GM19452 (cell line): ENCODE results near the gene DCST1.

Source experiments
- ATAC-seq: cut with Tn5 transposase; IDR thresholded peaks from one replicate; pipeline ENCODE4 v1.9.1; 2021; ENCODE audit not compliant: unreplicated experiment

The DCST1 gene

DNA sequence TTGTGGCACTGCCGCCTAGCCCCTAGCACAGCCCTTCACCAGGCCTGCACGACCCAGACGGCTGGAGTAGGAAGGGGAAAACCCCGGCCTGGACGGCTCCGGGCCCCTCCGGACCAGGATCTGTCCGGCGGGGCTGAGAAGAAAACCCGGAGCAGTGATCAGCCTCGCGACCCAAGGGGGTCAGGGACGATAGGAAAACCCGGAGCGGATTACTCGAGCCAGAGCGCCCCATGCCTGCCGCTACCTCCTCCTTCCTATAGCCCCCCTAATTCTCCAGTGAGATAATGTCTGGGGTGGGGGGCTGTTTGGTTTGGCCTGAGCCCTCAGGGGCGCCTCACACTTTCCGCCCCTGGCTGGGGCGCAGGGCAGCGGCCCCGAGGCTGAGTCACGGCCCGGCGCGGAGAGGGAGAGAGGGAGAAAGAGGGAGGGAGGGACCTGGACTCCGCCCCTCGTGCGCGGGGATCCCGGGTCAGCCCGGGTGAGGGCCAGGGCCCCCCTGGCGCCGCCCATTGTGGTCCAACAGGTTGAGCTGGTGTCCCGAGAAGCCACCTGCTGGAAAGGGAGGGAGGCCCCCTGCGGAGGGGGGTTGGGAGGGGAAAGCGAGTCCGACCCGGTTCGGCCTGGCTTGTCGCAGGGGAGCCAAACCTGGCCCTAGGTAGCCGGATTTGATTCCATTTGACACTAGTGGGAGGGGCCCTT, 32.7 kb upstream of the DCST1 start:
- peak; percentile 47 for ATAC-seq

DNA sequence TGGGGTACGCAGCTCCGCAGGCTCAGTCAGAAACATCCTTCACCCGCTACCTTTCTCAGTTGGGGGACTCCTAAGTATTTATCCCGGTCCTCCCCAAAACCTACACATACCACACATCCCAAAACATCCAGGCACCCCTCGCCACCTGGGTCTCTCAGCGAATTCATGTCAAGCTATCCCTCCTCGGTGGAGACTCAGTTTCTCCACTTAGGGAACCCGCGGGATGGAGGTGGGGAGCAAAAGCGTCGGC, 32.3 kb upstream of the DCST1 start:
- ATAC-seq: no peak

DNA sequence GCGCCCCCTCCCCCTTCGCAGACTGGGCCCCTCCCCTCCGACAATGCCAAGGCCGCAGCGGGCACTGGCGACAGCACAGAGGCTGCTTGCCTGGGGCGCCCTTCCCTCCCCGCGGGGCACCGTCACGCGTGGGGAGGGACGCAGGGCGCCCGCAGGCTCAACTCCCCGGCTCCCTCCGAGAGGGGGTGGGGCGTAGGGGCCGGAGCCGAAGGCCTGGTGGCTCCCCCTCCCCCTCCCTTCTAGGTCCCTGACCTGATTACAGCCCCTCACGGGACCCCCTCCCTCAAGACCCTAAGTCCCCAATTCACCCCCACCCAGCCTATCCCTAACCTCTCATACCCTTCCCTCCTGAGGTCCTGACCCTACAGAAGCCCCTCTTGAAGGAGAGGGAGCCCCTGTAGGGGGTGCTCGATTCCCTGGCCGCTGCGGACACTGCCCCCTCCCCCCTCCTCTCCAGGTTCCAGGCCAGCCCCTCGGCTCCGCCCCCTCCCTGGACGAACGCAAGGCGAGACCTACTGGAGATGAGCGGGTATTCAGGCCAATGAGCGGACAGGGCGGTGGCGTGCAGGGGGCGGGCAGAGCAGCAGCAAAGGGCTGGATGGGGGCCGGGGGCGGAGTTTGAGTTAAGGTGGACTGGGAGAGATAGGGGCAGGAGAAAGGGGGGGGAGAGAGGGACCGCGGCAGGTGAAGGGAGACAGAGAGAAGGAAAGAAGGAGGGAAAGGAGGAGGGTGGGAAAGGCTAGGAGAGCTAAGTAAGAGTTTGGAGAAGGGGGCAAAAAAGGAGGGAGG, 31.8 kb upstream of the DCST1 start:
- ATAC-seq: peak; percentile 52

DNA sequence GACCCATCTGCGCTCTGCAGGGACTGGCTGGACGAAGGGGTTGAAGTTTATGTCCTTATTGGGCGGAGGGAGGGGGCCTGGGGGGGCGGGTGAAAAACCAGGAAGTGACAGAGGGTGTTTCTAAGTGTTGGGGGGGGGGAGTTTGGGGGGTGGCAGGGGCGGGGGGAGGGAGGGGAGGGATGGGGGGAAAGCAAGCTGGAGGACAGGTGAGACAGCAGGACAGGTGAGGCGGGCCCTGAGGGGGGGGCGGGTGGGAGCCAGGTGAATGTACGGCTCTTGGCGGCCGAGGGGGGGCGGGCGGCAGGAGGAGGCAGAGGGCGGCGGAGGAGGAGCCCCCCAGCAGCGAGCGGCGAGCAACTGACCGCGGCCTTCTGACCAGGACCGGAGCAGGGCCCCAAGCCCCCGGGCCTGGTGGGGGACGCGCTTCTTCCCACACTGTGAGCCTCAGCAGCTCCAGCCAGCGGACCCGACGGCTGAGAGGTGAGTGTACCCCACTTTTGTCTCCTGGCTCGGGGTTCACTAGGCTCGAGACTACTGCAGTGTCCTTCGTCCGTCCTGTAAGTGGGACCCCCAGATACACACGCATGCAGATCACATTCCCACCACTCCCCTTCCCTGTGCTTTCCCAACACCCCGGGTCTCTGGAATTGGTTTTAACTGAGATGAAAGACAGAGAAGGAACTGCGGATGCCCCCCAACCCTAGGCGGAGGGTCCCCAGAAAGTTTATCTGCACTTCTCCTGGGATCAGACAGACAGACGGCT, 31.0 kb upstream of the DCST1 start, which contains the start of gene ZBTB7B:
Gene ZBTB7B, plus strand, starts transcription at position 339 of the 763 bp plus-strand sequence. CDS start 11,859 bp downstream, outside the sequence.
- ATAC-seq: no peak

DNA sequence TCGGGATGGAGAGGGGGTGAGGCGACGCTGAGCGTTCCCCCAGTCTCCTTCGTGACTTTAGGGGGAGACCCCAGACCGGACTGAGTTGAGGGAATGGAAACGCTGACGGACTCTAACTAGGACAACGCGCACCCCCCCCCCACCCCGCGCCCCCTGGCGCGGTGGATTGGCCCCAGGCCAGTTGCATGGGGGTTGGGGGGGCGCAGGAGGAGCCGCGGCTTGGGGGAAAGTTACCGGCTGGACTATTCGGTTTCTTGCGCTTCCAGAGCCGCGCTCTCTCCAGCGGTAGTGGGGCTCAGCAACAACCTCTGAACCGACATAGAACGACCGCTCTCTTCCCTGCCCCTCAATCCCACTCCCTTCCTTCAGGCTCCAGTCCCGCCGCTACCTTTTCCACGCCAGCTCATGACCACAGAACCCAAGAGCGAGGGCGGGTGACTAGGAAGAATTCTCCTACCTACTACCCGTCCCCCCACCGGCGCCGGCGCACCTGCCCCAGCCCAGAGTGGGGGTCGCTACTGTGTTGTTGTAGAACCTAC, 30.3 kb upstream of the DCST1 start:
- no peak for ATAC-seq

DNA sequence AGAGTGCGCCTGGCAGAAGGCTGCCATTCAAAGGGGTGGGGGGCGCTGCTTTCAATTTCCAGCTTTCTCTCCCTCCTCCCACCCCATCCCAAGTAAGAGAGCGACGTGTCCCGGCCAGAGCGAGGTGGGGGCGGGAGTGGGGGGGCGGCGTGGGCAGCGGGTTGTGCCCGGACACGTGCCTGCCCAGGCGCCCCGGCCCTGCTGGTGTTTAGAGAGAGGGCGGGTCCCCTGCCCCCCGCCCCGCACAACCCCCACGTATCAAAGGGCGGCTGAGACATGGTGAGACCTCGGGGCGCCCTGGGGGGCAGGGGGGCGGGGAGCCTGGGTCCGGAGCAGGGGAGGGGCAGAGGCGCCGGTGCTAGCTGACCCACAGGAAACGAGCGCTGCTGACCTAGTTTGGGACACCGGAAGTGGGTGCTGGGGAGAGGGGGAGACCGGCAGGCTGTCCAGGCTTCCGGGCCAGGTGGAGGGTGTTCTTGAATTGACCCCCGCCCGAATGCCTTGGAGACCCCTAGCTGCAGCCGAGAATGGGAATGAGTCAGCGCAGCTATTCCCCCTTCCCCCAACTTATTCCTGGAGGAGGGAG, 29.8 kb upstream of the DCST1 start:
- ATAC-seq: no peak

DNA sequence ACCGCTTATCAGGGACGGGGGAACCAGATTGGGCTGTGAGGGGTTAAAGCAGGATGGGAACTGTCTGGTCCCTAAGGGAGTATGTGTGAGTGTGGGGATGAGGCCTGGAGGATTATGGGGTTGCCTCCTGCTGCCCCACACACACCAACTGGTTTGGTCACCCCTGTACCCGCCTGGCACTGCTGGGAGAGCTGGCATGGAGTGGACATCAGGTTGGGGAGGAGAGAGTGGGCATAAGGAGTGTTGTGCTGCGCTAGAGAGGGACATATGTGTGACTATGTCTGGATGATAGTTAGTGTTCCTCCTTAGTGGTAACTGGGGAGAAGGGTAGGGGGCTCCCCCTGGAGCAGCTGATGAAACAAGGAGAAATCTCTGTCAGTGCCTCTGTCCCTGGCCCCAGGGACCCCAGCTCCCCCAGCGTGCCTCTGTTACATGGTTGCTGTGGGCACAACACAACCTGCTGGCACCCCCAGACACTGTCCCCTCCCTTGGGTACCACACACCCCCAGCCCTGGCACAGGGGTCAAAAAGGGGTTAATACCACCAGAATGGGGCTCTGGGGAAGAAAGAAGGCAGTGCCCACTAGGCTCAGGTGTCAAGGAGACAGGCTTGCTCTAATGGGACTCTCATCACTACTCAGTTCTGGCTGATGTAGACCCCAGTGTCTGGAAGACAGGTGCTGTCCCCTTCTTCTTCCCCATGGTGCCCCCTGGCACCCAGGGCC, 29.1 kb upstream of the DCST1 start:
- no peak for ATAC-seq

DNA sequence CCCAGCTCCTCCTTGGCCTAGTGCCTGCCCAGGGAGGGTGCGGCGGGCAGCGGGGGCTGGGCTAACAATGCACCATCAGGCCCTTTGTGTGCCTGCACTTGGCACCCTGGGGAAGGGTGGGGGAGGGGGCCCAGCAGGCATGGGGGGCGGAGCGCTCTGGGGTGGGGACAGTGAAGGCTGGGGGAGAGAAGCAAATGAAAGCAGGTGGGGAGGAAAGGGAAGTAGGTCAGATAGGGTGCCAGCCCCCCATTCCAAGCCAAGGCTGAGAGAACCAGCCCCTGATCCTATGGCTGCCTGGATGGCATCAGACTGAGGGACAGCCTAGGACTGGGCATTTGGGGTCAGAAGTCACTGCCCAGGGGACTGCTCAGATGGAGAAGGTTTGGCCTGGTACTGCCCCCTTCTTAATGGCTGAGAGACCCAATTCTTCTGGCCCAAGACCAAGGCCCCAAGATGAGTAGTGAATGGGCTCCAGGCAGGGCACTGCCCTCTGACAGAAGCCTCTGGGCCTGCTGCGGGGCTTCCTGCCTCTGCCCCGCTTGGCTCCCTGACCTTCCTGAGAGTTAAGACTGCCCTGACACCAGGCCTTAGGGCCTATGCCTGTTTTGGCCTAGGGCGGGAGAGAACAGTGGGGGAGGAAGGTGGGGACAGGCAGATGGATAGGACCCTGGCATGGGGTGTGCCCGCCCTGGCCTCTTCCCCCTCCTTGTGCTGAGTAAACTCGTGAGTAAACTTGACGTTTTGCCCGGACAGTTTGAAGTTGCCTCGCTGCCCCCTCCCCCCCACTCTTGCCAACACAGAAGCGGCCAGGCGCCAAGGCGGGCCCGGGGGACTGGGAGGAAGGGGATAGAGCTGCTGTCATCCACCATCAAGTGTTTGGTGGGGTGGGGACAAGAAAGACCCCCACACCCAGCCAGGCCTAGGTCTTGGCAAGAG, 28.3 kb upstream of the DCST1 start:
- no peak for ATAC-seq

DNA sequence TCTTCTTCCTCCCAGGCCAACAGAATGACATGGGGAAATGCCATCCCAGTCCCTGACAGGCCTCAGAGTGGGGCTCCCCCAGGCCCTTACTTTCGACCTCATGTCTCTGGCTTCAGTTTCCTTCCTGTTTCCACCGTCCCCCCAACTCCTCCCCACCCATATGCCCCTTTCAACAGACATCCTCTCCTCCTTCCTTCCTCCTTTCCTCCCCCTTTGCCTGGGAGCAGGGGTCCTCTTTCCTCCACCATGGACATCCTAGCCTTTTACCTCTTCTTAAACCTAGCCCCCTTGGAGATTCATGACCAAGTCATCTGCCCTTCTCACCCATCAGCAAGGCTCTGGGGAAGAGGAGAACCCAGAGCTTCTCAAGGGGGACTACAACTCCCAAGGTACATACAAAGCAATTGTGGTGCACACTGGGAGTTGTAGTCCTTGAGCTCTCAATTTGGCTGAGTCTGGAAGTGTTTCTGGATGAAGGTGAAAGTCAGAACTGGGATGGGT, 27.0 kb upstream of the DCST1 start:
- no peak for ATAC-seq

DNA sequence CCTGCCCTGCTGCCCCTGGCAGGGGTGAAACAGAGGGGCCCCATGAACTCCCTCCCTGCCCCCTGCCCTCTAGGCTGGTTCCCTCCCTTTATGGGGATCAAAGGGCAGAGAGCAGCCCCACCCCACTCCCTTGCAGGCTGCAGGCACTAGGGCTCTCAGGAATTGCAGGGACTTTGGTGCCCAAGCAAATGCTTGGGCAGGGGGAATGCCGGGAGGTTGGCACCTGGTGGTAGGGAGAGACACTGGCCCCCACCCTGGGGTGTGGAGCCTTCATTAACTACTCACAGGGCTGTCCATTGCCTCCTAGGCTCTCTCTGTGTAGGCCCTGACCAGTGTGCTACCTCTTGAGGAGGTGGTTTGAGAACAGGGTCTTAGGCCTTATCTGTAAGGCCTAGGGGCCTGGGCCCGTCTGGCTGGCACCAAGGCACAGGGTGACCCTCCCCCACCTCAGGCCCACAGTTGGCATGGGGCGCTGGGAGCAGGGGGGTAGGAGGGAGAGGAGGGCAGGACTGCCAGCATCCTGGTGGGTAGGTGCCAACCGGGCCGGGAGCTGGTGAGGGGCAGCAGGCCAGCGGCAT, 26.3 kb upstream of the DCST1 start:
- no peak for ATAC-seq

DNA sequence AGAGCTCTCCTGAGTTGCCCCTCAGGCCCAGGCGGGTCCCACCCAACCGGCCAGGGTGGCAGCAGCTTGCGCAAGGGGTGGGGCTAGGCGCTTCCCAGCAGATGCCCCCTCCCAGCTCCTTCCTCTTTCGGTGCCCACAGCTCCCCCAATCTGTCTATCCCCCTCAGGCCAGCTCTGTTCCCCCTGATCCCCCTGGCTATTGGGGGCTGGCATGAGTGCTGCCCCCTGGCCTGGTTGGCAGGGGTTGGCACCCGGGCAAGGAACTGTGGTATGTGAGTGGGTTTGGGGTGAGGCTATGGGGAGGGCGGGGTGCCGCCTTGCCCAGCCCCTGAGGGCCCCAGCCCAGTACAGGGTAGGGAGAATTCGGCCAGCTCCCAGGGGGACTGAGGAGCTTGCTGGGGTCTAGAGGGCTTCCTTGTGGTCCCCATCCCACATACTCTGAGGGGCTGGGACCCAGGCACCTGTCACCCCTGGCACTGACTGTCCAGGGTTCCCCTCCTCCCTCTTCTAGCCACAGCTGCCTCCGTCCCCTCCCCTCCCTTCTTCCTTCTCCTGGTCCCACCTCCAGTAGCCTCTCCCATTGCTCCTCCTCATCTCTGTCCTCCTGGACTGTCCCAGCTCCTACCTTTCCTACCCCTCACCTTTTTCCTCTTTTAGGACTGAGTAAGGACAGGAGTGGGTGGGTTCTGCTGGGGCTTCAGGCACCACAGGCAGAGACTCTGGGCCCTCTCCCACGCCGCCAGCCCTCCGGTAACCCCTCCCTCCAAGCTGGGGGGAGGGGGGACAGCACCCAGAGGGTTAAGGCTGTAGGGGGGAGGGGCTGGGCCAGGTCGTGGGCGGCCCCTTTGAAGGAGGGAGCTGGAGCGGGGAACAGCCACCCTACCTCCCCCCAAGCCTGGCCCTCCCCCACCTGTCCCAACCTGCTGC, 25.3 kb upstream of the DCST1 start:
- ATAC-seq: no peak

DNA sequence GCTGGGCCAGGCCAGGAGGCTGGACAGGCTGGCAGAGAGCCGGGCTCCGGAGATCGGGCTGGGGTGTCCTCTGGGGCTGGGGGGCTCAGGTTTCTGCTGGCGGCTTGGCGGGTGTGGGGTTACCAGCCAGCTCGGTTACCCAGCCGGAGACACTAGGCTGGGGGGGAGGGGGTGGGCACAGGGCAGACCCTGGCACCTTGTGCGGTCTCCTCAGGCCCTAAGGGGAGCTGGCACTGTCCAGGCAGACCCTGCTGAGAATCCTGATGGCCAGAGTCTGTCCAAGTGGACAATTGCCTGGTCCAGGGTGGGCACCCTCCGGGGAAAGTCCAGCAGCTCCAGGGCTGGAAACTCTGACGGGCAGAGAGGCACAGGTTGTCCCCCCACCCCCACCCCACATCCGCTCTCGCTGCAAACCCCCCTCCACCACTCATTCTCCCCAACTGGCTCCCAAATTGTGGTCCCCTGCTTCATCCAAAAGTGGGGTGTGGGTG, 24.4 kb upstream of the DCST1 start:
- no peak for ATAC-seq

DNA sequence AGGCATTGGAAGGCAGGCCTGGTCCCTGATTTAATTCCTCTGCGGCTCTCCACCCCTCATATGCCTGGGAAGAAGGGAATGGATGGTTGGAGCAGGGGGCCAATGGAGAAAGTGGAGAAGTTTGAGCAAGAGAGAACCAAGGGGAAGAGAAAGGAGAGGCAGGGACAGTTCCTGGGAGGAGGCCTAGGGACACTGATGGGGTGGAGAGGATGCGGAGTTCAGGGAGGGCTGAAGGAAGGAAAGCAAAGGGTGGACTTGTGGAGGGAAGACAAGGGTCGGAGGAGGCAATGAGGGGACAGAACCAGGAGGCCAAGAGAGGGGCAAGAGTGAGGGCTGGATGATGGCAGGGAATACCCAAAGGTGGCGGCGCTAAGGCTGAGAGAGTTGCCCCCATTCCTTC, 23.9 kb upstream of the DCST1 start:
- ATAC-seq: no peak

DNA sequence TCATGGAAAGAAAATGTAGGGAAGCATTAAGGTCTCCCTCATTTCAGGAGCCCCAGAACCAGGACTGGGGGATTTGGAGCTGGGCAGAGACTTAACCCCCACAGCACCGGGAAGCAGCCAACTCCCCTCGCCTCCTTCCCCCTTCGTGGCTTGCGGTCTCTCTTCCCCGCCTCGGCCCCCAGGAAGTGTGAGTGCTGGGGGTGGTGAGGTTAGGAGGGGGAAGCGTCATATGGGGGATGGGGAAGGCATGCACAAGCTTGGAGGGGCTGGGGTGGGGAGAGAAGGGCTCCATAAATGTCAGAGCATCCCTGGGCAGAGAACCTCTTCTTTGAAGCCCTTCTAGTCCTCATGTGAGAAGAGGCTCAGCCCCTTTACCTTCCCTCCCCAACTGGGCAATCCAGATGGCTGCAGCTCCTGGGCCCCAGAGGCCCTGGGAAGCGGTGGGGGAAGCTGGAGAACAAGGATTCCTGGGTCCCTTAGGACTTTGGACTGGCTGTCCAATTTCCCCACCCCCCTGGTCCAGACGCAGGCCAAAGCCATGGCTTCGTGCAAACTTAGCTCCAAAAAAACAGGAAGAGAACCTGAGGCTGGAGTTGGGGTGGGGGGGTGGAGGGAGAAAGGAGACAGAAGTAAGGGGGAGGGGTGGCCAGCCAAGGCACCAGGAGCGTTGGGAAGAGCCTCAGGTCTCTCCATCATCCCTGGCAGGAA, 23.3 kb upstream of the DCST1 start:
- no peak for ATAC-seq

DNA sequence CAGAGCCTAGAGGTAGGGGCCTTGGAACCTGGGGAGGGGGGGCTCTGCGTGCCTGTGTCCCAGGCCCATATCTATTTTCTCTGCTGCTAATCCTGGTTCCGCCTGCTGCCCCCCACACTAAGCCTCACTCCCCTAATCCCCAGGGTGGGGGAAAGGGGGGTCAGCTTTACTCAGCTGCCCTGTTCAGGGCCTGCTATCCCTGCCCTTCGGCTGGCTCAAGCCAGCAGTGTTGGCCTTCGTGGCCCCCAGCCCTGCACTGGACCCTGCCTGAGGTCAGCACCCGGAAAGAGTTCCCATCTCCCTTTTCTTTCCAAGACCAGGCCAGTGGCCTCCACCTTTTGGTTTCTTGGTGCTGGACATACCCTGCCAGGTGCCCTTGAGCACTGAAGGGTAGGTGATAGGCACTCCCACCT, 22.6 kb upstream of the DCST1 start:
- no peak for ATAC-seq

DNA sequence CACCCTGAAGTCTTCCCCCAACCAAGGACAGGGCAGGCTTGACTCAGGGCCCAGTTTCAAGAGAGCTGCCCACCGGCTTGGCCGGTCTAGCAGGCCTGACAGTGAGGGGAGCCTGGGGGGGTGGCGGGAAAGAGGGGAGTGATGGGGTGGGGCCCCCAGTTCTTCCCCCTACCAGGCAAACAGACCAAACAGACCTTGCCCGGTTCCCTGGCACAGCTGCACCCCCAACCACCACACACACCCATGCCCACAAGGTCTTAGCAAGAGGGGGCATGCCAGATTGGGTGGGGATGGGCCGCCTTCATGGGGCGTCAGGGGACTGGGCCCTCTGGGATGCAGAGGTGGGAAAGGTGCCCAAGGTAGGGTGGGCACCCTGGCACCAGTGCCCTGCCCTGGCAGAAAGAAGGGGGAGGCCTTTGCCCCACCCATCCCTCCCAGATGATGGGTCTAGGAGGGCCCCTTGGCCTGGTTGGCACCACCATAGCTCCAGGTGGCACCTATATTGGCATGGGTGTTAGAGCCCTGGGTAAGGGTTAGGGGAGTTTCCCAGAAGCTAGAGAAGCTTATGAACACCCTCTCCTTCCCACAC, 22.1 kb upstream of the DCST1 start:
- ATAC-seq: no peak

DNA sequence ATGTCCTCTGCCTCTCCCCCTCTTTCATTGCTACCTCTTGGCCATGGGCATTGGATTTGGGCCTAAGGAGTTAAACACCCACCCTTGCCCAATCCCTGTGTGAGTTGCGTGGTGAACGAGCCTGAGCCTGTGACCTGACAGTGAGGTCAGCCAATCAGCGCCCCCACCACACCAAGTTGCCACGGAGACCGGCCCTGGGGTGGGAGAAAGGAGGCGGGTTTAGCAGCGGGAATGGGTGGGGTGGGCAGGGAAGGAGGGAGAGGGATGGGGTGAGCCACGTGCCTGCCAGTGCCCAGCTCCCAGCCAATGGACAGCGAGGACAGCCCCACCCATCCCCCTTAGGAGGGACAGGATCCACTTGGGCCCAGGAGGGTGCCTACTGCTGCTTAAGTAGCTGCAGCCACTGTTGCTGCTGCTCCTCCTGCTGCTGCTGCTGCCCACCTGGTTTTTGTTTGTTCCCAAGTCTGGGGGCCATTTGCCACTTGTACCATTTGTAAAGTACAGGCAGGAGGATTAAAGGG, 21.5 kb upstream of the DCST1 start:
- ATAC-seq: no peak
